Tibial nerve (tissue), 4 donors: ENCODE results near the gene CNEP1R1. TPM values are rescaled to one million over a fixed set of nuclear protein-coding genes. Genes with fewer than 3 reads are reported as not detected.

Source experiments
- DNase-seq, 2 donors: peaks; one replicate each; pipeline ENCODE4 v3.0.0-alpha.2; 2019; ENCODE audit warnings: low spot score in 2 of 2
- H3K27ac ChIP-seq, 4 donors: fragments of 200-600 bp; sonication (generic) in 3 of 4; one replicate each; pipeline ENCODE4 v1.5.1; 2017 to 2019; ENCODE audit warnings: mild to moderate bottlenecking in 1 of 4
- H3K27me3 ChIP-seq, 2 donors: fragments of 200-600 bp; sonication (generic) in 1 of 2; one replicate each; pipeline versions ENCODE4 v1.5.1 to v1.6.0; 2017 to 2019
- H3K36me3 ChIP-seq, 3 donors: fragments of 200-600 bp; sonication (generic); one replicate each; pipeline ENCODE4 v1.5.1; 2018 to 2019
- H3K4me1 ChIP-seq, 4 donors: fragments of 200-600 bp; sonication (generic) in 3 of 4; one replicate each; pipeline ENCODE4 v1.5.1; 2017 to 2019
- H3K4me3 ChIP-seq, 4 donors: fragments of 200-600 bp; sonication (generic) in 3 of 4; one replicate each; pipeline ENCODE4 v1.5.1; 2017 to 2019; ENCODE audit warnings: mild to moderate bottlenecking in 1 of 4, moderate library complexity in 1 of 4
- H3K9me3 ChIP-seq, 4 donors: fragments of 200-600 bp; sonication (generic) in 3 of 4; one replicate each; pipeline ENCODE4 v1.5.1; 2017 to 2019
- CTCF ChIP-seq, 5 experiments: fragments of 200-600 bp in 3 of 5; fragments of 450-650 bp in 2 of 5; sonication (generic) in 3 of 5; IDR thresholded peaks; one replicate each; pipeline ENCODE4 v1.5.1; 2016 to 2019; ENCODE audit warnings: antibody characterized with exemption in 5 of 5, mild to moderate bottlenecking in 3 of 5, moderate library complexity in 2 of 5
- EP300 ChIP-seq, 2 donors: sonication (generic); formaldehyde crosslinking; IDR thresholded peaks; one replicate each; pipeline ENCODE4 v1.6.1; 2017; ENCODE audit warnings: antibody characterized with exemption in 2 of 2, mild to moderate bottlenecking in 1 of 2
- POLR2A ChIP-seq, 2 donors: fragments of 450-650 bp; IDR thresholded peaks; one replicate each; pipeline ENCODE4 v1.6.1; 2017; ENCODE audit warnings: antibody characterized with exemption in 2 of 2, mild to moderate bottlenecking in 2 of 2, moderate library complexity in 2 of 2
- WGBS, 2 donors: methylation state at CpG; one replicate each; pipeline ENCODE4 v1.1.5; 2018; 5-methylcytosine and 5-hydroxymethylcytosine counted together
- total RNA-seq, 4 donors: library from RNA; depleted of rRNA; stranded (reverse); fragments of >200 nt; gene quantifications; one replicate each; pipeline ENCODE4 v1.1.0, GENCODE V29; 2016

CNEP1R1 gene
- total RNA-seq, 4 donors from 2014 or later = 5.3 to 23.2 (median 10.2) TPM

GRCh38 chr16:50050802-50051201 lies 25.8 kb downstream of the CNEP1R1 start:
- Histone ChIP-seq H3K9me3 (peaks cover 0 to 2% (median under 1%) of the 10 kb centered on the region in 4 donors), H3K36me3 (no peaks in the 10 kb centered on the region), H3K27me3 (no peaks in the 10 kb centered on the region), H3K27ac (no peak overlapping the region), H3K4me1 (no peaks in the 10 kb centered on the region), H3K4me3 (no peak overlapping the region)
- DNase-seq = no peak
- TF ChIP-seq EP300 (IDR thresholded peaks at IDR 0.05) (no peak), CTCF (IDR thresholded peaks at IDR 0.05) (no peak), POLR2A (IDR thresholded peaks at IDR 0.05) (no peak)
- WGBS, 2 donors = 39 to 51% methylated on average over 2 of the region's 2 CpGs

GRCh38 chr16:50056226-50056625 lies 31.2 kb downstream of the CNEP1R1 start:
- H3K27me3 ChIP-seq = no peaks in the 10 kb centered on the region
- TF ChIP-seq CTCF (IDR thresholded peaks at IDR 0.05) (no peak), EP300 (IDR thresholded peaks at IDR 0.05) (no peak), POLR2A (IDR thresholded peaks at IDR 0.05) (no peak)
- peaks cover 0 to 15% (median 5%) of the 10 kb centered on the region in 4 donors for H3K9me3 ChIP-seq
- no peak overlapping the region for H3K4me3 ChIP-seq
- 90 to 92% methylated on average over 4 of the region's 4 CpGs for WGBS, 2 donors
- H3K27ac ChIP-seq = no peak overlapping the region
- no peak for DNase-seq
- H3K4me1 ChIP-seq = no peaks in the 10 kb centered on the region
- H3K36me3 ChIP-seq = no peaks in the 10 kb centered on the region

- H3K4me1 ChIP-seq = no peaks in the 10 kb centered on the region
- H3K36me3 ChIP-seq = no peaks in the 10 kb centered on the region
- H3K4me3 ChIP-seq = no peak overlapping the region
- H3K27me3 ChIP-seq = no peaks in the 10 kb centered on the region
- no peak overlapping the region for H3K27ac ChIP-seq
- TF ChIP-seq CTCF (IDR thresholded peaks at IDR 0.05) (no peak), POLR2A (IDR thresholded peaks at IDR 0.05) (no peak), EP300 (IDR thresholded peaks at IDR 0.05) (no peak)
- DNase-seq = no peak
- 94 to 95% methylated on average over 21 to 28 of the region's 28 CpGs for WGBS, 2 donors
- peaks cover 0 to 15% (median 5%) of the 10 kb centered on the region in 4 donors for H3K9me3 ChIP-seq
Measured at GRCh38 chr16:50058091-50058771, 33.2 kb downstream of the CNEP1R1 start.

- H3K9me3 ChIP-seq = peaks cover 0 to 15% (median 5%) of the 10 kb centered on the region in 4 donors
- no peak overlapping the region for H3K4me3 ChIP-seq
- 88 to 95% methylated on average over 10 of the region's 10 CpGs for WGBS, 2 donors
- no peak for DNase-seq
- H3K27me3 ChIP-seq = no peaks in the 10 kb centered on the region
- TF ChIP-seq CTCF (IDR thresholded peaks at IDR 0.05) (no peak), EP300 (IDR thresholded peaks at IDR 0.05) (no peak), POLR2A (IDR thresholded peaks at IDR 0.05) (no peak)
- no peak overlapping the region for H3K27ac ChIP-seq
- H3K4me1 ChIP-seq = no peaks in the 10 kb centered on the region
- no peaks in the 10 kb centered on the region for H3K36me3 ChIP-seq
Measured at GRCh38 chr16:50059111-50059510, 34.1 kb downstream of the CNEP1R1 start.

- Histone ChIP-seq H3K4me3 (no peak overlapping the region), H3K4me1 (no peaks in the 10 kb centered on the region), H3K27me3 (no peaks in the 10 kb centered on the region), H3K9me3 (peaks cover 0 to 15% (median 5%) of the 10 kb centered on the region in 4 donors), H3K27ac (no peak overlapping the region), H3K36me3 (no peaks in the 10 kb centered on the region)
- DNase-seq = no peak
- 71 to 75% methylated on average over 3 of the region's 3 CpGs for WGBS, 2 donors
- no peak for TF ChIP-seq POLR2A (IDR thresholded peaks at IDR 0.05)
- TF ChIP-seq EP300 (IDR thresholded peaks at IDR 0.05) = no peak
- TF ChIP-seq CTCF (IDR thresholded peaks at IDR 0.05) = no peak
Measured at GRCh38 chr16:50059669-50060068, 34.6 kb downstream of the CNEP1R1 start.
